ENCODE data around the gene MTERF4. TPM values are rescaled to one million over a fixed set of nuclear protein-coding genes. Genes with fewer than 3 reads are reported as not detected.

Gene MTERF4
- total and polyA plus RNA-seq, 2 donors = 34.5 to 41.7 TPM

DNA sequence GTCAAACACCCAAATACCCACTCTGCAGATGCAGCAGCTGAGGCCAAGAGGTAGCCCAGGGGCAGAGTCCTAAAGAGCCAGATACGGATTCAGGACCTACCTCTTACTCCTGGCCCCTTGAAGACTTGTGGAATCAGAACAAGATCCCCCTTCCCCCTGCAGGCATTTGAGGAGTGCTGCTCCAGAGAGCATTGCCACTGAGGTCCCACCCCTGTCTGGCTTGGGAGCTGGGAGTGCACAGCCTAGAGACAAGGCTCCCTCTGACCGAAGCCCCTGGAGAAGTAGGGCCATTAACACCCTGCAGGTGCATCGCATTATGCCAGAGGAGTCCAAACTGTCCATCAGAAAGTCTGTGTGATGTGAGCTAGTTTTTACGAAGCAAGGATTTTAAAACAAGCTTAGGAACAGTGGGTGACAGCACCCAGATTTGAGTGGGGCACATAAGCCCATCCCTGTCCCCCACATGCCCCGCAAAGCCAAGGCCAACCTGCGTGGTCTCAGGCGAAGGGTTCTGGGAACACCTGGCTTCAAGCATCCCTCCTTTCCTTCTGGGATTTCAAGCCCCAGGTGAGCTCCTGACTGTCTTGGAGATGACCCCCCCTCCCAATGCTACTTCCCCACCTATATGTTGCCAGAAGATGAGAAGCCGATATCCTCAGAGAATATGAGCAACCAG lies 48.4 kb downstream of the MTERF4 start:
- 98% methylated on average over 8 of the region's 8 CpGs for WGBS

DNA sequence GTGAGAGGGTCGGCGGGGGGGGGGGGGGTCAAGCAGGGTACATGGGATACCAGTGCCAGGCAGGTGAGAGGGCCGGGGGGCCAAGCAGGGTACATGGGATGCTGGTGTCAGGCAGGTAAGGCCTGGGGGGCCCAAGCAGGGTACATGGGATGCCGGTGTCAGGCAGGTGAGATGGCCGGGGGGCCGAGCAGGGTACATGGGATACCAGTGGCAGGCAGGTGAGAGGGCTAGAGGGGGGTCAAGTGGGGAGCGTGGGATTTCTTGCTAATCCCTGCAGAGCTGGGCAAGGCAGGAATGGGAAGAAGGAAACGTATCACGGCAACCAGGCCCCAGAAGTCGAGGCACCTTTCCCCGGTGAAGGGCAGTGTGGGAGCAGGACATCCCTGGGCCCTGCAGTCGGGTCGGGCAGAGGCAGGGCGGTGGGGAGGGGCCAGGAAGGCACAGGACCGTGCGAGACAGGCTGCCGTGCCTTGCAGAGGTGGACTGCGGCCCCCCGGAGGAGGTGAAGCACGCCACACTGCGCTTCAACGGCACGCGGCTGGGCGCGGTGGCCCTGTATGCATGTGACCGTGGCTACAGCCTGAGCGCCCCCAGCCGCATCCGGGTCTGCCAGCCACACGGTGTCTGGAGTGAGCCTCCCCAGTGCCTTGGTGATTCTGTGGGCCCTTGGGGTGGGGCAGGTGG lies 49.3 kb downstream of the MTERF4 start:
- H3K27ac ChIP-seq (ENCODE audit: low read depth in 1 of 2, low read length in 1 of 2) = no peak overlapping the region
- WGBS = 92% methylated on average over 31 of the region's 31 CpGs
- peaks cover 0 to 10% of the 10 kb centered on the region in 2 donors for H3K36me3 ChIP-seq (ENCODE audit: control insufficient read depth in 2 of 2, insufficient read depth in 2 of 2, low read length in 1 of 2)
- H3K4me3 ChIP-seq (ENCODE audit: low read length in 2 of 2) = no peak overlapping the region
- H3K27me3 ChIP-seq (ENCODE audit: control insufficient read depth in 2 of 2, insufficient read depth in 1 of 2, low read length in 1 of 2) = peaks cover 0 to 13% of the 10 kb centered on the region in 2 donors
- DNase-seq (ENCODE audit: low read depth in 6 of 9, low spot score in 9 of 9) = no peak
- H3K9me3 ChIP-seq (ENCODE audit: control insufficient read depth in 2 of 2, insufficient read depth in 1 of 2, low read length in 1 of 2) = no peaks in the 10 kb centered on the region
- no peaks in the 10 kb centered on the region for H3K4me1 ChIP-seq (ENCODE audit: control insufficient read depth in 2 of 2, insufficient read depth in 2 of 2, low read length in 2 of 2)

More for the DNA sequence above, 48.4 kb downstream of the MTERF4 start:
- H3K27ac ChIP-seq (ENCODE audit: low read depth in 1 of 2, low read length in 1 of 2) = no peak overlapping the region
- H3K27me3 ChIP-seq (ENCODE audit: control insufficient read depth in 2 of 2, insufficient read depth in 1 of 2, low read length in 1 of 2) = peaks cover 0 to 11% of the 10 kb centered on the region in 2 donors
- no peak for DNase-seq (ENCODE audit: low read depth in 6 of 9, low spot score in 9 of 9)
- peaks cover 0 to 10% of the 10 kb centered on the region in 2 donors for H3K36me3 ChIP-seq (ENCODE audit: control insufficient read depth in 2 of 2, insufficient read depth in 2 of 2, low read length in 1 of 2)
- no peaks in the 10 kb centered on the region for H3K9me3 ChIP-seq (ENCODE audit: control insufficient read depth in 2 of 2, insufficient read depth in 1 of 2, low read length in 1 of 2)
- H3K4me1 ChIP-seq (ENCODE audit: control insufficient read depth in 2 of 2, insufficient read depth in 2 of 2, low read length in 2 of 2) = no peaks in the 10 kb centered on the region
- H3K4me3 ChIP-seq (ENCODE audit: low read length in 2 of 2) = no peak overlapping the region

DNA sequence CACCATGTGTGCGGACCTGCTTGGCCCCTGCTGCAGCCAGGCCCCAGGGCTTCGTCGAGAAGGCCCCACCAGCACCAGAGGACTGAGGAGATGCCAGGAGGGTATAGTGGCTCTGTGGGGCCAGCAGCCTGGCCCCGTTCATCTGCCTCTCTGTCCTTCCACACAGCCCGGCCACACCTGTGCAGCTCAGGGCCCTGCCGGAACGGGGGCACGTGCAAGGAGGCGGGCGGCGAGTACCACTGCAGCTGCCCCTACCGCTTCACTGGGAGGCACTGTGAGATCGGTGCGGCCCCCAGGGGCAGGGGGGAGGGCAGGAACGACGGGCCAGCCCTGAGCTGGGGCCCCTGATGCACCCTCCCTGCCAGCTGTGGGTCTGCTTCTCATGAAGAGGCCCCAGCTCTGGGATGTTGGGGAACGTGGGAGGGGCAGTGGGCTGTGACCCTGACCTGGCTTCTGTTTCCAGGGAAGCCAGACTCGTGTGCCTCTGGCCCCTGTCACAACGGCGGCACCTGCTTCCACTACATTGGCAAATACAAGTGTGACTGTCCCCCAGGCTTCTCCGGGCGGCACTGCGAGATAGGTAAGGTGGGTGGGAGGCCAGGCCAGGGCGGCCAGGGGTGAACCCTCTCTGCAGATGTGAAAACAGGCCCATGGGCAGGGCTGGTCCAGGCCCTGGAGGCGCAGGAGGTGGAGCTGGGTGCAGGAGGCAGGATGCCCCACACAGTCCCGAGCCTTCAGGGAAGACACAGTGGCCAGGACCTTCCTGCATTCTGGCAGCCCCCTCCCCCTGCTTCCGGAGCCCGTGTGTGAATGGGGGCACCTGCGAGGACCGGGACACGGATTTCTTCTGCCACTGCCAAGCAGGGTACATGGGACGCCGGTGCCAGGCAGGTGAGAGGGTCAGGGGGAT lies 50.3 kb downstream of the MTERF4 start:
- WGBS = 97% methylated on average over 33 of the region's 33 CpGs
- Histone ChIP-seq H3K9me3 (ENCODE audit: control insufficient read depth in 2 of 2, insufficient read depth in 1 of 2, low read length in 1 of 2) (no peaks in the 10 kb centered on the region), H3K4me3 (ENCODE audit: low read length in 2 of 2) (no peak overlapping the region), H3K4me1 (ENCODE audit: control insufficient read depth in 2 of 2, insufficient read depth in 2 of 2, low read length in 2 of 2) (no peaks in the 10 kb centered on the region), H3K27ac (ENCODE audit: low read depth in 1 of 2, low read length in 1 of 2) (no peak overlapping the region), H3K36me3 (ENCODE audit: control insufficient read depth in 2 of 2, insufficient read depth in 2 of 2, low read length in 1 of 2) (peaks cover 0 to 10% of the 10 kb centered on the region in 2 donors), H3K27me3 (ENCODE audit: control insufficient read depth in 2 of 2, insufficient read depth in 1 of 2, low read length in 1 of 2) (peaks cover 0 to 13% of the 10 kb centered on the region in 2 donors)
- DNase-seq (ENCODE audit: low read depth in 6 of 9, low spot score in 9 of 9) = no peak

DNA sequence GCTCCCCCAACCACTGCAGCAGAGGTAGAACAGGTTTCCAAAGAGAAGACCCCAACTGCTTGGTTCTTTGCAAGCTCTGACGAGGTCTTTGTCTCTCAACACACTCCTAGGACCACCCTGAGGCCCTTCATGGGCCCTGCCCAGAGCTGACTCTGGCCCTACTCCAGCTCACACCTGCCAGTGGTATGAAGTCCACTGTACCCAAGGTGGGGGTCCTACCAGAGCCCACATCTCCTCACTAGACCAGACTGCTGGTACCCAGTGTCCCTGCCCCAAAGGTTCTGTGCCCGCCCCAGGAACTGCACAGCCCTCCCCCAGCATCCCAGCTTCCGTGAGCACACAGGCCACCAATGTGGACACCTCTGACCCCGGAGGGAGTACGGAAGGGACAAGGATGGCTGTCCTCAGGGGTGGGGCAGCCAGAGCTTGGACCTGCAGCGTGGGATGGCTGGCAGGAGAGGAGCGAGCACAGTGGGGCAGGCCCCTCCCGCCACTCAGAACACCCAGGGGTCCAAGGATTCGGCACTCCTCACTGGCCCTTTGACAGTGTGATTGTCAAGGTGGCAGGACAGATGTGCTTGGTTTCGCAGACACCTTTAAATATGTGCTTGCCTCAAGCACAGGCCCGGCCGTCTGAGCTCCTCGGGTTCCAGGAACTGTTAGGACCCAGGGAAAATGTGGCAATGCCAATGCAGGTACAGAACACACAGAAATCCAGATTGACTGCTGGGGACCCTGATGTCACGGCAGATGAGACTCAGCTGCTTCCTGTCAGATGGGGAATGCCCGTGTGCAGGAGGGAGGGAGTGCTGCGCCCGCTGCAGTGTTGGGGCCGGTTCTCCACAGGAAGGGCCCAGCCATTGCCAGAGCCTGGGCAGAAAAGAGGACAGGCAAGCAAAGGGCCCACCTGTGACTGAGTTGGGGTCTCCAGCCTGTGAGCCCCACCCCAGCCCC lies 51.2 kb downstream of the MTERF4 start:
- DNase-seq (ENCODE audit: low read depth in 6 of 9, low spot score in 9 of 9) = no peak
- Histone ChIP-seq H3K27ac (ENCODE audit: low read depth in 1 of 2, low read length in 1 of 2) (no peak overlapping the region), H3K9me3 (ENCODE audit: control insufficient read depth in 2 of 2, insufficient read depth in 1 of 2, low read length in 1 of 2) (no peaks in the 10 kb centered on the region), H3K27me3 (ENCODE audit: control insufficient read depth in 2 of 2, insufficient read depth in 1 of 2, low read length in 1 of 2) (peaks cover 0 to 13% of the 10 kb centered on the region in 2 donors), H3K36me3 (ENCODE audit: control insufficient read depth in 2 of 2, insufficient read depth in 2 of 2, low read length in 1 of 2) (peaks cover 0 to 10% of the 10 kb centered on the region in 2 donors), H3K4me1 (ENCODE audit: control insufficient read depth in 2 of 2, insufficient read depth in 2 of 2, low read length in 2 of 2) (no peaks in the 10 kb centered on the region), H3K4me3 (ENCODE audit: low read length in 2 of 2) (no peak overlapping the region)
- WGBS = 84% methylated on average over 18 of the region's 18 CpGs

DNA sequence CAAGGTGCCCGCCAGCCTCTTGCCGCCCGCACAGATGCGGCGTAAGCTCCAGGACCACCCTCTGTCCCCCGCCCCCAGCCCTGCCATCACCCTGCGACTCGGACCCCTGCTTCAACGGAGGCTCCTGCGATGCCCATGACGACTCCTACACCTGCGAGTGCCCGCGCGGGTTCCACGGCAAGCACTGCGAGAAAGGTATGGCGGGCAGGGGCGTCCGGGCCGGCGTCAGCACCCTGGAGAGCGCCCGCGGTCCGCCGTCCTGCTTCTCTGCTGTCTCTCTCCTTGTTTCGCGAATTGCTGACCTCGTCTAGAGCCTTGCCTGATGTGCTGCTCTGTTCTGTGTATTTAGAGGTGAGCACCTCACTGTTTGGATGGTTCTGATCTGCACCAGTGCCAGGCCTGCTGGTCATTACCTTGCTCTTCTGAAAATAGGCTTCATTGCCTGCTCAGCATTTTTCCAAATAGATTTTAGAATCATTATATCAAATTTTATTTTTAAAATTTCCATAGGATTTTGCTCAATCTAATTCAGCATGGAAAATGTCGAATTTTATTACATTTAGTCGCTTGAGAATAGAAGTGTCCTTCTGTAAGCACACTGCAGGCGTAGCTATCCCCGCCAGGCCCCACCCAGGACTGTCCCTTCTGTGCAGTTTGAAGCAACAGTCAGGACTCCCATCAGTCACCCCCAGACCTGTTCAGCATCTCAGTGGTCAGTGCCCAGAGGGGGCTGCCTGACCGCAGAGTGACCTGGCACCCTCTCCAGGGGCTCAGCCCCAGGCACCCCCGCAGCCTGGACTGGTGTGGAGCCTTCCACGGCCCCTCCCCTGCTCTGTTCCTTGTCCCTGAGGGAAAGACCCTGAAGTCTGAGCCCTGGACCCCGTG lies 52.1 kb downstream of the MTERF4 start:
- Histone ChIP-seq H3K27ac (ENCODE audit: low read depth in 1 of 2, low read length in 1 of 2) (no peak overlapping the region), H3K4me1 (ENCODE audit: control insufficient read depth in 2 of 2, insufficient read depth in 2 of 2, low read length in 2 of 2) (no peaks in the 10 kb centered on the region), H3K36me3 (ENCODE audit: control insufficient read depth in 2 of 2, insufficient read depth in 2 of 2, low read length in 1 of 2) (peaks cover 0 to 10% of the 10 kb centered on the region in 2 donors), H3K27me3 (ENCODE audit: control insufficient read depth in 2 of 2, insufficient read depth in 1 of 2, low read length in 1 of 2) (peaks cover 0 to 13% of the 10 kb centered on the region in 2 donors), H3K9me3 (ENCODE audit: control insufficient read depth in 2 of 2, insufficient read depth in 1 of 2, low read length in 1 of 2) (no peaks in the 10 kb centered on the region), H3K4me3 (ENCODE audit: low read length in 2 of 2) (no peak overlapping the region)
- DNase-seq (ENCODE audit: low read depth in 6 of 9, low spot score in 9 of 9) = peak in 2 of 9 donors; percentile 44 to 45
- WGBS = 88% methylated on average over 38 of the region's 38 CpGs

DNA sequence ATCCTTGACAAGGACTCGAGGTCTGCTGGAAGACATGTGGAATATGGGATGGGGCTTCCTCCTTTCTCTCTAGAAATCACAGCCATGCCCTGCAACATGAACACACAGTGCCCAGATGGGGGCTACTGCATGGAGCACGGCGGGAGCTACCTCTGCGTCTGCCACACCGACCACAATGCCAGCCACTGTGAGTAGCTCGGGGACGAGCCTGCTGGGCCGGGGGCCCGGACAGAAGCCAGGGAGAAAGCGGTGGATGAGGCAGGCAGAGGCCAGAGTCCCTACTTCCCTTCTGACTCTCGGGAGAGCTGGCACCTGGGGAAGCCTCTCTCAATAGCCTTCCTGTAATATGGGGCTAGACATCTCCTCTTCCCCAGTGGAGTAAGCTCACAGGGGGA lies 53.1 kb downstream of the MTERF4 start:
- Histone ChIP-seq H3K27ac (ENCODE audit: low read depth in 1 of 2, low read length in 1 of 2) (no peak overlapping the region), H3K4me3 (ENCODE audit: low read length in 2 of 2) (no peak overlapping the region), H3K4me1 (ENCODE audit: control insufficient read depth in 2 of 2, insufficient read depth in 2 of 2, low read length in 2 of 2) (no peaks in the 10 kb centered on the region), H3K36me3 (ENCODE audit: control insufficient read depth in 2 of 2, insufficient read depth in 2 of 2, low read length in 1 of 2) (peaks cover 0 to 10% of the 10 kb centered on the region in 2 donors), H3K27me3 (ENCODE audit: control insufficient read depth in 2 of 2, insufficient read depth in 1 of 2, low read length in 1 of 2) (peaks cover 0 to 13% of the 10 kb centered on the region in 2 donors), H3K9me3 (ENCODE audit: control insufficient read depth in 2 of 2, insufficient read depth in 1 of 2, low read length in 1 of 2) (peaks cover 0 to 4% of the 10 kb centered on the region in 2 donors)
- 92% methylated on average over 11 of the region's 11 CpGs for WGBS
- no peak for DNase-seq (ENCODE audit: low read depth in 6 of 9, low spot score in 9 of 9)

DNA sequence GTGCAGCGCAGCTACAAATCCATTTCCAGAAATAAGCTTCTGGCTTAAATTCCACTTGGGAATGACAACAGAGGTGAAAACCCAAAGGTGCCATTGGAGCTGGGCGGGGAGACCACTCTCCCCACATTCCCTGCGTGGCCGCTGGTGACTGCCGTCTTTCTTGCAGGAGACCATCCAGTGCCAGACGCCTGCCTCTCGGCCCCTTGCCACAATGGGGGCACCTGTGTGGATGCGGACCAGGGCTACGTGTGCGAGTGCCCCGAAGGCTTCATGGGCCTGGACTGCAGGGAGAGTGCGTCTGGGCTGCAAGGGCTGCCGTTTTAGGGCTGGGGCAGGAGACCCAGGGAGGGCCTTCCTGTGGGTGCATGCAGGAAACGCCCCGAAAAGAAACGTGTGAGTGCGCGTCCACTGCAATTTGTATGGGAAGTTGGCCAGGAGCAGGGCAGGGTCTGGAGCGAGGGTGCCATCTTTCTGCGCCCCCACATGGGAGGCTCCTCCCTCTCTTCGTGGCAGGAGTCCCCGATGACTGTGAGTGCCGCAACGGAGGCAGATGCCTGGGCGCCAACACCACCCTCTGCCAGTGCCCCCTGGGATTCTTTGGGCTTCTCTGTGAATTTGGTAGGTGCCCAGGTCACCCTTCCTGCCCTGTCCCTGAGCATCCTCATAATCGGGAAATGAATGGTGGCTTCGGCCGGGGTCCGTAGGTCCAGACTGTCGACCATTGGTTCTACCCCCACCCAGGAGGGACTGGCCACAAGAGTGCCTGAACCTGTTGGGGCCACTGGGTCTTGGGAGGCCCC lies 53.7 kb downstream of the MTERF4 start:
- H3K36me3 ChIP-seq (ENCODE audit: control insufficient read depth in 2 of 2, insufficient read depth in 2 of 2, low read length in 1 of 2) = peaks cover 0 to 10% of the 10 kb centered on the region in 2 donors

More for the DNA sequence above, 53.7 kb downstream of the MTERF4 start:
- H3K4me1 ChIP-seq (ENCODE audit: control insufficient read depth in 2 of 2, insufficient read depth in 2 of 2, low read length in 2 of 2) = no peaks in the 10 kb centered on the region
- no peak for DNase-seq (ENCODE audit: low read depth in 6 of 9, low spot score in 9 of 9)
- peaks cover 0 to 4% of the 10 kb centered on the region in 2 donors for H3K9me3 ChIP-seq (ENCODE audit: control insufficient read depth in 2 of 2, insufficient read depth in 1 of 2, low read length in 1 of 2)
- WGBS = 97% methylated on average over 30 of the region's 30 CpGs
- H3K4me3 ChIP-seq (ENCODE audit: low read length in 2 of 2) = no peak overlapping the region
- no peak overlapping the region for H3K27ac ChIP-seq (ENCODE audit: low read depth in 1 of 2, low read length in 1 of 2)
- peaks cover 0 to 13% of the 10 kb centered on the region in 2 donors for H3K27me3 ChIP-seq (ENCODE audit: control insufficient read depth in 2 of 2, insufficient read depth in 1 of 2, low read length in 1 of 2)
